NOMO-1 treated with dmso at 0.1 percent for 144 hours (cell line): Measurements from ENCODE around the gene TARS1.

ENCODE experiments used
- DNase-seq: peaks from one replicate; lab custom pipeline; 2025; ENCODE audit not compliant: unreplicated experiment; lab: John Stamatoyannopoulos, UW

The TARS1 gene

DNA sequence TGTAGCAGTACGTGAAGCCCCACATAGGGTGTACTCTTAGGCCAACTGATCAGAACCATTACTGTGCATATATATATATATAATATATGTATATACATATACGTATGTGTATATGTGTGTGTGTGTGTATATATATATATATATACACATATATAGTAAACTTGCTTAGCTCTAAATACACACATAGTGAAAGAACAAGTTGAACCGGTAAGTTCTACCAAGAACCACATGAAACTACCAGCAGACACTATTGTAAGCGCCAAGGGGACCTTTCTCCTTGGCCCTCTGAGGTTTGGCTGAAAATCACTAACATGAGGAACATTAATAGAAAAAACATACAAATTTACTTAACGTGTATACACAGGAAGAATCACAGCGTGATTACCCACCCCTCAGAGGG, 1.8 kb upstream of the TARS1 start:
- no peak for DNase-seq

GRCh38 chr5:33439905-33440481, 772 bp upstream of the TARS1 start:
- no peak for DNase-seq

- DNase-seq, result peak; percentile 52
Measured at GRCh38 chr5:33441241-33442177, 744 bp downstream of the TARS1 start.

DNA sequence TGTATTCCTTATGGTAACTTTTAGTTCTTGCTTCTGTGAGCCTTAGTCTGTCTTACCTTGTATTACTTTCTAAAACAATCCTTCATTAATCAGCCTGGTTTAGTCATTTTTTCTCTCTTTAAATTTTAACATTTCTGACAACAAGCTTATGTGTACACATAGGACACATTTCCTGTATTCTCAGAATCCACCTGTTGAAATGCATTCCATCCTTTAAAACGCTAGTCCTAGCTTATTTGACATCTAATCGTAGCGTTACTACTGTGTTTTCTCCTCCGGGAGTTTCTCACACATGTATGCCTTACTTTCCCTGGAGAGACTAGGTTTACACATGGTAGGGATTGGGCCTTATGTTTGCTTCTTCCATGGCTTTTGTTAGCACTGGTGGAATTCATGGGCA, 3.8 kb downstream of the TARS1 start:
- DNase-seq, result no peak

DNA sequence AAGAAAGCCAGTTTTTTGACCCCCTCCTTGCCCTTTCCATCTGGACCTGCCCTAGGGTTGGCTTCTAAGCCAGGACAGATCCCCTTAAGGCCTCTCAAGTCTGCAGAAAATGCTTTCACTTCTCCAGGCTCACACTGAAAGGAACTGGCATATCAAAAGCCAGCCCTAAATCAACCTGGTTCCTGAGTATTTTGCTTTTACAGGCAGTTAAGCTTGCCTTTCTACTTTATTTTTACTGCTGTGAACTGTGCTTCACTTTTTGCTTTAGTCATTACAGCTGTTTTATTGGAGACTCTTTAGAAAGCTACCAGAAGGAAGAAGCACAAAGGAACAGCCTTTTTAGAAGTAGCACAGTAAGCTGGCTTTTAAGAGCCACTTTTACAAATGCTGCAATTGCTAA, 5.0 kb downstream of the TARS1 start:
- DNase-seq, result no peak

DNA sequence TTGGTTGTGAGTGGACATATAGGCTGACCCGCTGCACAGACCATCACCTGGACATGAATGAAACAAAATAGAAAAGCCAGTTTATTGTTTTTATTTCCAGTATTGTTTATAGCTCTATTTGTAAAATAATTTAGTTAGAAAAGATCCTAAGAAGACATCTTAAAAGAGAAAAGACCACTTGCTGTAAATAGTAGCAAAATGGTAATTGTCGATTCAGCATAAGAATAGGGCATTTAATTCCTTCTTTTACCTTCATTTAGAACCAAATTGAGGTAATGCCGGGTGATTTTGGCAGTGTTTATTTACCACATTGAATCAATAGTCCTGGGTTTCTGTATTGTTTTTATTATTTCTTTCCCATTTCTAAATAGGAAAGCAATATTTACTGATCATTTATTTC, 7.4 kb downstream of the TARS1 start:
- no peak for DNase-seq

GRCh38 chr5:33457126-33457525, 16.4 kb downstream of the TARS1 start:
- DNase-seq, result no peak

DNA sequence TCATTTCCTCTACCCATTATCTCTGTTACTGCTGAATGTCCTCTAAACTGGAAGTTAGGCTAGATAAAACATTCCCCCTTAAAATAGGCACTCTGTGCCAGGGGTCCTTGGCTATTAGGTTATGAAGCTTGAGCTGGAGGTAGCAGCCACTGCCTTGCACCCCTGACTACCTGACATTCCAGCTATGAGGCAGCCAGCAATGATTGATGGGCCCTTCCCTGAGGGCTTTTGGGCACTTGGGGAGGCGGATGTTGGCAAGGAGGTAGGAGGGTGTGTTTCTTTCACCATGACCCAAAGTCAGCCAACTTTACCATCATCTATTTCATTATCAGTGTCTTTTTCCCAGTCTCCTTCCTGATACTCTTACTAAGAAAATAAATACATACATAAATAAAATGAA, 17.1 kb downstream of the TARS1 start:
- DNase-seq, result no peak

- no peak for DNase-seq
Measured at GRCh38 chr5:33460210-33460609, 19.4 kb downstream of the TARS1 start.

- no peak for DNase-seq
Measured at GRCh38 chr5:33462456-33462855, 21.7 kb downstream of the TARS1 start.

DNA sequence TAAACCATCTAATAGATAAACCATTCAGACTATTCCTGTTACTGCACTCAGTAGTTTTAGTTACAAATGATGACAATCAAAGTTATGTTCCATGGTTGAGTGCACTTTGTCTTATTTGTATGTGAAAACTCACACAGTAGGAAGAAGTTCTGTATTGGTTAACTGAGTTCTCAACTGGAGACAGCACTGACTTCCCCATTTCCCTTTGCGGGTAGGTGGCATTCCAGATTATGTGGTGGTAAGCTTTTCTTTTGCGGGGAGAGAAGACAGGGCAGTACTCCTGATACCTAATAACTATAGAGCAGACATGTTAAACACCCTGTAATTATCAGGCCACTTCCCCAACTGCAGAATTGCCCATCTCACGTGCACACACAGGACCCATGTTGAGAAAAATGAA, 24.4 kb downstream of the TARS1 start:
- no peak for DNase-seq

GRCh38 chr5:33468775-33469435, 28.1 kb downstream of the TARS1 start:
- no peak for DNase-seq

- no peak for DNase-seq
Measured at GRCh38 chr5:33470544-33470943, 29.8 kb downstream of the TARS1 start.

- DNase-seq, result no peak
Measured at GRCh38 chr5:33472805-33473409, 32.1 kb downstream of the TARS1 start.

DNA sequence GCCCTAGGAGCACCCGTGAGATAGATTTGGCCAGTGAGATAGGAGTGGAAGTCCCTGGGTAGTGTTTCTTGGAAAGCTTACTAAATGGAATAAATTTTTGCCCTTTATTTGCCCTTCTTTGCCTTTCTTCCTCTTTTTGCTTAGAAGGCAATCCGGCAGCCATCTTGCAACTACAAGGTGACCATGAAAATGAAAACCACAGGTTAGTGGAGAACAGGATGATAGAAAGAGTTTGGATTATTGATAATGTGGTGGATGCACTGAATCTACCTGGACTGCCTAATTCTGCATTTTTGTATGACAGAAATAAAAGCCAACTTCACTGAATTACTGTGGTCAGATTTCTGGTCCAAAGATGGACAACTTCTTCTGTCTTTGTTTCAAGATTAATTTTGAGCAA, 33.2 kb downstream of the TARS1 start:
- no peak for DNase-seq

DNA sequence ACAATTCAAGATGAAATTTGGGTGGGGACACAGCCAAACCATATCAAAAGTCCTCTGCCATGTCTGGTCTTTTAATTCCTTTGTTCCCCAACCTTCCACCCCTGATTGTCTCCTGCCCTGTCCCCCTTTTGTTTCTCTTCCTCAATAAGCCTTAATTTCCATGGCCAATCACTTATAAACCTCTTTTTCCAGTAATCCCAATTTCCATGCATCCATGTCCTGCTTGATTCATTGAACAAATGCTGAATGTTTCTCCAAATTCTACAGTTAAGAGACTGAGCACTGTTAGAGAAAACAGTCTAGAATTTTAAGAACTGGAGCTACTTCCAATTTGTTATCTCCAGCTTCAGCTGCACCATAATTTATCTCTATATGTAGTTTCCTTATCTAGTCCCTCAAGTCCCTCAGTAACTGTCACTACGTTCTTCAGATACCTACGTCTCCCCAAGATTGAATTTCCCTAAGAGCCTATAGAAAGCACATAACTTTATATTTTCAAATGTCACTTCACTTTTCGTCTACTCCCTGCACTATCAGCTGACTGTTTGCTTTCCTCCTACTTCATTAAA, 34.2 kb downstream of the TARS1 start:
- no peak for DNase-seq

DNA sequence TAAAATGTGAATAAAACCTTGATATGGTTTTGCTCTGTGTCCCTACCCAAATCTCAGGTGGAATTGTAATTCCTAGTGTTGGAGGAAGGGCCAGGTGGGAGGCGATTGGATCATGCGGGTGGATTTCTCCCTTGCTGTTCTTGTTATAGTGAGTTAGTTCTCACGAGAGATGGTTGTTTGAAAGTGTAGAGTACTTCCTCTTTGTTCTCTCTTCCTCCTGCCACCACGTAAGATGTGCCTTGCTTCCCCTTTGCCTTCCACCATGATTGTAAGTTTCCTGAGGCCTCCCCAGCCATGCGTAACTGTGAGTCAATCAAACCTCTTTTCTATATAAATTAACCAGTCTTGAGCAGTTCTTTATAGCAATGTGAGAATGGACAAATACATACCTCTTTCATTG, 34.9 kb downstream of the TARS1 start:
- DNase-seq, result peak; percentile 8

- DNase-seq, result no peak
Measured at GRCh38 chr5:33476992-33477391, 36.2 kb downstream of the TARS1 start.

DNA sequence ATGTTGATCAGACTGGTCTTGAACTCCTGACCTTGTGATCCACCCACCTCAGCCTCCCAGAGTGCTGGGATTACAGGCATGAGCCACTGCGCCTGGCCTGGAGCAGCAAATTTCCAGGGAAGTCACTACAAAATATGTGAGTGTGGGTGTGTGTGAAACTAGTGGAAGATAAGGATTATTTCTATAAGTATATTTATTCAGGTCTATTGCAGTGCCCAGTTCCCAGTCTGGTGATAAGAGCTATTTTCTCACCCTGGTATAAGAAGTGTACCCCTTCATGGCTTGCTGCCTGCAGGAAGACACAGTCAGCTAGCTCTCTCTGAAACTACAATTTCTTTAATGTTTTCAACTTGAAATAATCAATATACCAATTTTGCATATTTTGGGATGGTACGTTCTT, 37.1 kb downstream of the TARS1 start:
- DNase-seq, result no peak

GRCh38 chr5:33479311-33479710, 38.5 kb downstream of the TARS1 start:
- DNase-seq, result no peak

DNA sequence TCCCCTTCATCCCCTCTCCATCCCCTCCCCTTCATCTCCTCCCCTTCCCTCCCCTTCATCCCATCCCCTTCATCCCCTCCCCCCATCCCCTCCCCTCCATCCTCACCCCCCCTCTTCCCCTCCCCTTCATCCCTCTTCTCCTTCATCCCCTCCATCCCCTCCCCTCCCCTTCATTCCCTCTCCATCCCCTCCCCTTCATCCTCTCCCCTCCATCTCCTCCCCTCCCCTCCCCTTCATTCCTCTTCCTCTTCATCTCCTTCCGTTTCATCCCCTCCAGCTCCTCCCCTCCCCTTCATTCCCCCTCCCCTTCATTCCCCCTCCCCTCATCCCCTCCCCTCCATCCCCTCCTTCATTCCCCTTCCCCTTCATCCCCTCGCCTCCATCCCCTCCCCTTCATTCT, 40.1 kb downstream of the TARS1 start:
- no peak for DNase-seq
